KG1 (cell line): ENCODE measurements around the gene CFAP157.
"Not testable (repeated sequence)": the region's sequence is repeated elsewhere in the genome, so short reads cannot be mapped to it uniquely, and the experiment has no call there.

Source experiments
- DNase-seq: peaks from one replicate; lab custom pipeline; 2025; lab: John Stamatoyannopoulos, UW

The CFAP157 gene

GRCh38 chr9:127735530-127736185, 28.9 kb downstream of the CFAP157 start:
- no peak for DNase-seq

GRCh38 chr9:127738666-127739065, 31.9 kb downstream of the CFAP157 start:
- no peak for DNase-seq

- DNase-seq: no peak
Measured at GRCh38 chr9:127739614-127740330, 33.0 kb downstream of the CFAP157 start.

GRCh38 chr9:127741831-127742434, 35.1 kb downstream of the CFAP157 start:
- no peak for DNase-seq

- DNase-seq: no peak
Measured at GRCh38 chr9:127742435-127743088, 35.8 kb downstream of the CFAP157 start.

- no peak for DNase-seq
Measured at GRCh38 chr9:127744398-127745110, 37.8 kb downstream of the CFAP157 start.

- no peak for DNase-seq
Measured at GRCh38 chr9:127746959-127747569, 40.3 kb downstream of the CFAP157 start.

- DNase-seq: no peak
Measured at GRCh38 chr9:127749090-127749787, 42.5 kb downstream of the CFAP157 start.

- no peak for DNase-seq
Measured at GRCh38 chr9:127751269-127752054, 44.7 kb downstream of the CFAP157 start.

GRCh38 chr9:127753148-127753547, 46.4 kb downstream of the CFAP157 start:
- no peak for DNase-seq

- DNase-seq: no peak
Measured at GRCh38 chr9:127753622-127754021, 46.8 kb downstream of the CFAP157 start.

- DNase-seq: no peak
Measured at GRCh38 chr9:127754099-127755060, 47.6 kb downstream of the CFAP157 start.

- DNase-seq: no peak
Measured at GRCh38 chr9:127755061-127756060, 48.6 kb downstream of the CFAP157 start.

GRCh38 chr9:127756233-127756632, 49.4 kb downstream of the CFAP157 start:
- DNase-seq: no peak

- DNase-seq: not testable (repeated sequence)
Measured at GRCh38 chr9:127756776-127757175, 50.0 kb downstream of the CFAP157 start.

GRCh38 chr9:127758843-127759242, 52.1 kb downstream of the CFAP157 start:
- DNase-seq: no peak

- DNase-seq: no peak
Measured at GRCh38 chr9:127761061-127761460, 54.3 kb downstream of the CFAP157 start.

GRCh38 chr9:127761491-127761956, 54.7 kb downstream of the CFAP157 start:
- DNase-seq: no peak
